Ovary (tissue), 9 donors: ENCODE results near the gene SEC24D. TPM values are rescaled to one million over a fixed set of nuclear protein-coding genes. Genes with fewer than 3 reads are reported as not detected.

Experiments used
- DNase-seq, 5 donors: peaks; one replicate each; pipeline ENCODE4 v3.0.0-alpha.2; 2019 to 2020
- H3K27ac ChIP-seq, 2 donors: fragments of 200-600 bp; one replicate each; pipeline versions ENCODE4 v1.5.1 to v1.8.0; 2019 to 2022
- H3K27me3 ChIP-seq: fragments of 200-600 bp; one replicate; pipeline ENCODE4 v1.8.0; 2022
- H3K36me3 ChIP-seq: fragments of 200-600 bp; sonication (generic); one replicate; pipeline ENCODE4 v1.5.1; 2019
- H3K4me1 ChIP-seq: one replicate; pipeline ENCODE4 v1.8.1; 2013; ENCODE audit warnings: mild to moderate bottlenecking, moderate library complexity; ENCODE audit not compliant: insufficient read depth
- H3K4me3 ChIP-seq: fragments of 200-600 bp; sonication (generic); one replicate; pipeline ENCODE4 v1.5.1; 2017
- H3K9me3 ChIP-seq, 2 donors: fragments of 200-600 bp in 1 of 2; sonication (generic) in 1 of 2; one replicate each; pipeline versions ENCODE4 v1.5.1 to v1.8.1; 2013 to 2019; ENCODE audit warnings: mild to moderate bottlenecking in 1 of 2, moderate library complexity in 1 of 2
- EP300 ChIP-seq: sonication (generic); formaldehyde crosslinking; IDR thresholded peaks from one replicate; pipeline ENCODE4 v1.6.1; 2017; ENCODE audit warnings: antibody characterized with exemption
- POLR2A ChIP-seq: fragments of 450-650 bp; IDR thresholded peaks from one replicate; pipeline ENCODE4 v1.6.1; 2017; ENCODE audit warnings: antibody characterized with exemption, mild to moderate bottlenecking, moderate library complexity
- WGBS, 3 donors: extraction: QIAGEN DNeasy Blood & Tissue Kit in 1 of 3; methylation state at CpG; one replicate each; pipeline versions ENCODE4 v1.1.5 to v1.1.7; 2013 to 2017; 5-methylcytosine and 5-hydroxymethylcytosine counted together
- intact Hi-C, 4 donors: fragments of 100-400 bp; cut with DNase I; formaldehyde crosslinking; loops; one replicate each; pipeline versions ENCODE4 v1.11.0 to v1.15.1; 2022 to 2023
- polyA plus RNA-seq, 2 donors: library from polyadenylated mRNA; stranded (reverse); fragments of 200-250 nt in 1 of 2; fragments of 350-450 nt in 1 of 2; fragmentation: Illumina TruSeq in 1 of 2; extraction: RNeasy Lipid Tissue Mini Kit (QIAGEN cat#74804) in 1 of 2; gene quantifications; one replicate each; pipeline ENCODE4 v1.2.3, GENCODE V29; 2013 to 2014
- total RNA-seq, 7 donors: library from RNA; depleted of rRNA in 2 of 7; stranded (reverse); fragments of >200 nt in 2 of 7; fragmentation: NEBNext Ultra II Directional in 3 of 7; extraction: Animal tissue kit (Norgen Biotek cat#: 25700) in 3 of 7; gene quantifications; one replicate each; pipeline versions ENCODE4 v1.1.0 to v1.2.4, GENCODE V29; 2016 to 2023
- TF ChIP-seq, protein P1 (sequence below), 3 donors: fragments of 450-650 bp in 2 of 3; fragments of 200-600 bp in 1 of 3; IDR thresholded peaks; one replicate each; pipeline versions ENCODE4 v1.5.1 to v1.8.0; 2016 to 2022; ENCODE audit warnings: antibody characterized with exemption in 3 of 3, mild to moderate bottlenecking in 1 of 3
- donor health status: DM: no; HTN: no; CAD: no; lungs with moderate emphysema.
- donor health status: DM: no; HTN: no; CAD: no.
- donor health status: Bipolar disorder and iron deficiency.
- donor health status: DM: yes; HTN: yes; CAD: no.
- donor health status: DM: no; HTN: no; CAD: no.
- donor health status: DM: yes; HTN: yes; CAD: no.

Gene SEC24D
- total and polyA plus RNA-seq, 9 donors: 15.4 to 53.0 (median 39.0) TPM

GRCh38 chr4:118683513-118683912 is 152.4 kb downstream of the SEC24D start:
- WGBS, 3 donors: 6 to 9% (median 9%) methylated on average over 2 of the region's 2 CpGs
- Histone ChIP-seq H3K4me3 (no peak overlapping the region), H3K27ac (no peak overlapping the region), H3K36me3 (no peaks in the 10 kb centered on the region), H3K27me3 (no peaks in the 10 kb centered on the region), H3K4me1 (peaks cover 1% of the 10 kb centered on the region), H3K9me3 (no peaks in the 10 kb centered on the region)
- no peak for DNase-seq
- TF ChIP-seq POLR2A: no peak
- no peak for TF ChIP-seq EP300
- TF ChIP-seq, protein P1, sequence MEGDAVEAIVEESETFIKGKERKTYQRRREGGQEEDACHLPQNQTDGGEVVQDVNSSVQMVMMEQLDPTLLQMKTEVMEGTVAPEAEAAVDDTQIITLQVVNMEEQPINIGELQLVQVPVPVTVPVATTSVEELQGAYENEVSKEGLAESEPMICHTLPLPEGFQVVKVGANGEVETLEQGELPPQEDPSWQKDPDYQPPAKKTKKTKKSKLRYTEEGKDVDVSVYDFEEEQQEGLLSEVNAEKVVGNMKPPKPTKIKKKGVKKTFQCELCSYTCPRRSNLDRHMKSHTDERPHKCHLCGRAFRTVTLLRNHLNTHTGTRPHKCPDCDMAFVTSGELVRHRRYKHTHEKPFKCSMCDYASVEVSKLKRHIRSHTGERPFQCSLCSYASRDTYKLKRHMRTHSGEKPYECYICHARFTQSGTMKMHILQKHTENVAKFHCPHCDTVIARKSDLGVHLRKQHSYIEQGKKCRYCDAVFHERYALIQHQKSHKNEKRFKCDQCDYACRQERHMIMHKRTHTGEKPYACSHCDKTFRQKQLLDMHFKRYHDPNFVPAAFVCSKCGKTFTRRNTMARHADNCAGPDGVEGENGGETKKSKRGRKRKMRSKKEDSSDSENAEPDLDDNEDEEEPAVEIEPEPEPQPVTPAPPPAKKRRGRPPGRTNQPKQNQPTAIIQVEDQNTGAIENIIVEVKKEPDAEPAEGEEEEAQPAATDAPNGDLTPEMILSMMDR (IDR thresholded peaks at IDR 0.05): no peak
- intact Hi-C loops: no loop called here

DNA sequence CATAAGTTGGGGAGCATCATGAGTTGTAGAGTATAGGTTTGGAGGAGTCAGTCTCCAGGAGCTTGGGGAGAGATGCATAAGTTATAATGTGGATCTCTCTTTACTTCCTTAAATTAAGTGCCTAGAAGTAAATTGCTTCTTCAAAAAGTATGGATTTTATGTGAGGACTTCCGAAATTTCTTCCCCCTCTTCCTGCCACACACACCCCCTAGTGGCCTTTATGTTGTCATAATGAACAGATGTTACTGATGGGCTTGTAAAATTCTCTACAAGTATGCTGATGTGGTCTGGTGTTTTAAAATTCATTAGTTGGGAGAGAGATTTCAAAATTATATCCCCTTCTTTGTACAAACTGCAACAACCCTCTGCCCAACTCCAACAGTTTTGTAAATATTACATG is 153.0 kb downstream of the SEC24D start:
- intact Hi-C loops: no loop called here
- WGBS, 3 donors: 4 to 23% (median 5%) methylated on average over 1 of the region's 1 CpG
- no peaks in the 10 kb centered on the region for H3K27me3 ChIP-seq
- no peaks in the 10 kb centered on the region for H3K36me3 ChIP-seq
- peaks cover 1% of the 10 kb centered on the region for H3K4me1 ChIP-seq
- no peak overlapping the region for H3K4me3 ChIP-seq
- no peak for TF ChIP-seq POLR2A
- TF ChIP-seq, protein P1 (IDR thresholded peaks at IDR 0.05): no peak
- DNase-seq: no peak
- H3K9me3 ChIP-seq: no peaks in the 10 kb centered on the region
- no peak overlapping the region for H3K27ac ChIP-seq

DNA sequence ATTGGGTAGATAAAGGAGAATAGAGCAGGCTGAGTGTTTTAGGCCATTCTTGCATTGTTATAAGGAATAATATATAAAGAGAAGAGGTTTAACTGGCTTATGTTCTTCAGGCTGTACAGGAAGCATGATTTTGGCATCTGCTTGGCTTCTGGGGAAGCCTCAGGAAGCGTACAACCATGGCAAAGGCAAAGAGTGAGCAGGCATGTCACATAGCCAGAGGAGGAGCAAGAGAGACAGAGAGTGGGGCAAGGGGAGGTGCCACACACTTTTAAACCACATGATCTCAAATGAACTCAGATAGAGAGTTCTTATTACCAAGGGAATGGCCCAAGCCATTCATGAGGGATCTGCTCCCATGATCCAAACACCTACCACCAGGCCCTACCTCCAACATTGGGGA is 155.1 kb downstream of the SEC24D start:
- WGBS, 3 donors: 72 to 78% (median 74%) methylated on average over 1 of the region's 1 CpG
- intact Hi-C loops: no loop called here
- Histone ChIP-seq H3K4me1 (no peaks in the 10 kb centered on the region), H3K27ac (no peak overlapping the region), H3K9me3 (no peaks in the 10 kb centered on the region), H3K36me3 (no peaks in the 10 kb centered on the region), H3K4me3 (no peak overlapping the region), H3K27me3 (no peaks in the 10 kb centered on the region)
- DNase-seq: no peak
- TF ChIP-seq EP300 (no peak), POLR2A (no peak)
- TF ChIP-seq, protein P1 (IDR thresholded peaks at IDR 0.05): no peak

GRCh38 chr4:118676128-118676527 is 159.8 kb downstream of the SEC24D start:
- 52 to 63% (median 57%) methylated on average over 2 of the region's 2 CpGs for WGBS, 3 donors
- intact Hi-C loops: no loop called here
- DNase-seq: no peak
- Histone ChIP-seq H3K4me1 (no peaks in the 10 kb centered on the region), H3K27ac (no peak overlapping the region), H3K36me3 (no peaks in the 10 kb centered on the region), H3K9me3 (no peaks in the 10 kb centered on the region), H3K4me3 (no peak overlapping the region), H3K27me3 (no peaks in the 10 kb centered on the region)
- TF ChIP-seq, protein P1 (IDR thresholded peaks at IDR 0.05): no peak
- TF ChIP-seq POLR2A (no peak), EP300 (no peak)

Other genes starting within 250 kb of the SEC24D start
- 10 to 100 TPM; 35.3 to 56.1 (median 44.1) TPM for gene METTL14, start 150.7 kb downstream of the SEC24D start, total RNA-seq
- gene METTL14, start 150.7 kb downstream of the SEC24D start, polyA plus RNA-seq: 10 to 100 TPM in 1 of 2 donors, 1 to 10 TPM in 1; 10.0 to 25.1 TPM
- 100 to 1,000 TPM in 5 of 7 donors, 10 to 100 TPM in 2; 61.9 to 265 (median 165) TPM for gene SYNPO2, start 52.7 kb upstream of the SEC24D start, total RNA-seq
- 100 to 1,000 TPM in 1 of 2 donors, 10 to 100 TPM in 1; 54.8 to 121 TPM for gene SYNPO2, start 52.7 kb upstream of the SEC24D start, polyA plus RNA-seq